KMS-11 (cell line): ENCODE results near the gene CHCHD6.

Experiments used
- H2AFZ ChIP-seq: fragments of 200-600 bp; sonication (generic); 2 replicates; pipeline ENCODE4 v1.6.1; 2016; ENCODE audit warnings: antibody characterized with exemption, mixed run types, low read depth
- H3K27ac ChIP-seq: fragments of 200-600 bp; sonication (generic); 2 replicates; pipeline ENCODE4 v1.6.1; 2016; ENCODE audit warnings: mild to moderate bottlenecking, mixed run types
- H3K27me3 ChIP-seq: fragments of 200-600 bp; sonication (generic); 2 replicates; pipeline ENCODE4 v1.6.1; 2017; ENCODE audit warnings: mild to moderate bottlenecking, low read depth, mixed run types, moderate library complexity; ENCODE audit not compliant: insufficient read depth
- H3K36me3 ChIP-seq: fragments of 200-600 bp; sonication (generic); 2 replicates; pipeline ENCODE4 v1.6.1; 2017; ENCODE audit warnings: mild to moderate bottlenecking, mixed run types; ENCODE audit not compliant: insufficient read depth
- H3K4me1 ChIP-seq: fragments of 200-600 bp; sonication (generic); 2 replicates; pipeline ENCODE4 v1.6.1; 2016; ENCODE audit warnings: mild to moderate bottlenecking, low read depth, mixed run types; ENCODE audit not compliant: poor library complexity, severe bottlenecking
- H3K4me2 ChIP-seq: fragments of 200-600 bp; sonication (generic); 2 replicates; pipeline ENCODE4 v1.7.0; 2016; ENCODE audit warnings: mild to moderate bottlenecking, mixed run types
- H3K4me3 ChIP-seq: fragments of 200-600 bp; sonication (generic); IDR thresholded peaks from 2 replicates; pipeline ENCODE4 v1.6.1; 2017; ENCODE audit warnings: low read depth, low read length, mixed read lengths; ENCODE audit not compliant: insufficient read depth
- H3K79me2 ChIP-seq: fragments of 200-600 bp; sonication (generic); 2 replicates; pipeline ENCODE4 v1.6.1; 2016; ENCODE audit warnings: low read depth, mixed run types; ENCODE audit not compliant: insufficient read depth
- H3K9ac ChIP-seq: fragments of 200-600 bp; sonication (generic); 2 replicates; pipeline ENCODE4 v1.6.1; 2016; ENCODE audit warnings: mild to moderate bottlenecking, mixed run types
- H4K20me1 ChIP-seq: fragments of 200-600 bp; sonication (generic); 2 replicates; pipeline ENCODE4 v1.6.1; 2016; ENCODE audit warnings: mild to moderate bottlenecking, mixed run types; ENCODE audit not compliant: insufficient read depth
- CTCF ChIP-seq: fragments of 200-600 bp; sonication (generic); conservative IDR thresholded peaks from 2 replicates; pipeline ENCODE4 v1.6.1; 2017; ENCODE audit warnings: low read depth, mild to moderate bottlenecking, antibody characterized with exemption, low read length, moderate library complexity, mixed read lengths

CHCHD6 gene

GRCh38 chr3:126878664-126879063 lies 174.6 kb downstream of the CHCHD6 start:
- no peak overlapping the region for H3K4me2 ChIP-seq
- no peaks in the 10 kb centered on the region for H3K27me3 ChIP-seq
- H4K20me1 ChIP-seq: no peaks in the 10 kb centered on the region
- TF ChIP-seq CTCF: no peak
- no peak overlapping the region for H3K27ac ChIP-seq
- H3K4me3 ChIP-seq: no peak overlapping the region
- no peaks in the 10 kb centered on the region for H3K36me3 ChIP-seq
- no peak overlapping the region for H2AFZ ChIP-seq
- no peaks in the 10 kb centered on the region for H3K79me2 ChIP-seq
- H3K4me1 ChIP-seq: no peaks in the 10 kb centered on the region
- no peak overlapping the region for H3K9ac ChIP-seq

- Histone ChIP-seq H3K4me3 (no peak overlapping the region), H3K79me2 (no peaks in the 10 kb centered on the region), H3K36me3 (no peaks in the 10 kb centered on the region), H2AFZ (no peak overlapping the region), H3K9ac (no peak overlapping the region), H3K4me1 (no peaks in the 10 kb centered on the region), H3K27me3 (no peaks in the 10 kb centered on the region), H3K27ac (no peak overlapping the region), H4K20me1 (no peaks in the 10 kb centered on the region), H3K4me2 (no peak overlapping the region)
- TF ChIP-seq CTCF: no peak
Measured at GRCh38 chr3:126880901-126881300, 176.9 kb downstream of the CHCHD6 start.

- Histone ChIP-seq H3K9ac (no peak overlapping the region), H3K4me2 (no peak overlapping the region), H3K36me3 (no peaks in the 10 kb centered on the region), H4K20me1 (no peaks in the 10 kb centered on the region), H3K27me3 (no peaks in the 10 kb centered on the region), H3K79me2 (no peaks in the 10 kb centered on the region), H3K4me3 (no peak overlapping the region), H3K27ac (no peak overlapping the region), H3K4me1 (no peaks in the 10 kb centered on the region), H2AFZ (no peak overlapping the region)
- no peak for TF ChIP-seq CTCF
Measured at GRCh38 chr3:126881861-126882260, 177.8 kb downstream of the CHCHD6 start.

- no peaks in the 10 kb centered on the region for H3K27me3 ChIP-seq
- no peaks in the 10 kb centered on the region for H3K79me2 ChIP-seq
- H3K4me1 ChIP-seq: no peaks in the 10 kb centered on the region
- no peaks in the 10 kb centered on the region for H3K36me3 ChIP-seq
- no peak overlapping the region for H3K27ac ChIP-seq
- H3K4me2 ChIP-seq: no peak overlapping the region
- no peak for TF ChIP-seq CTCF
- H2AFZ ChIP-seq: no peak overlapping the region
- no peak overlapping the region for H3K9ac ChIP-seq
- no peaks in the 10 kb centered on the region for H4K20me1 ChIP-seq
- H3K4me3 ChIP-seq: no peak overlapping the region
Measured at GRCh38 chr3:126883241-126883640, 179.2 kb downstream of the CHCHD6 start.
